A673 (cell line): Measurements from ENCODE around the gene MSI2. TPM values are rescaled to one million over a fixed set of nuclear protein-coding genes. Genes with fewer than 3 reads are reported as not detected.

Experiments used
- BruUV-seq: library from RNA; stranded (reverse); fragments of 400-500 nt; replicated peaks from 2 replicates; lab custom pipeline; 2021; lab: Mats Ljungman, UMichigan
- CTCF ChIA-PET: fragments of 300-600 bp; sonication (Branson Sonifier 250); formaldehyde crosslinking; loops from one replicate; lab custom pipeline; 2022; ENCODE audit warnings: antibody characterized with exemption; lab: Charles Lee
- POLR2A ChIA-PET: fragments of 300-600 bp; sonication (Branson Sonifier 250); formaldehyde crosslinking; loops from one replicate; lab custom pipeline; 2022; ENCODE audit warnings: antibody characterized with exemption; ENCODE audit not compliant: low non-redundant PET; lab: Charles Lee
- DNase-seq: peaks from one replicate; pipeline ENCODE4 v3.0.0-alpha.2; 2015; ENCODE audit warnings: low spot score
- H3K27ac ChIP-seq: fragments of 200-600 bp; sonication (generic); 2 replicates; pipeline ENCODE4 v1.5.1; 2016; ENCODE audit warnings: mixed run types, low read depth, mild to moderate bottlenecking, mixed read lengths, antibody characterized with exemption, low read length; ENCODE audit not compliant: poor library complexity, severe bottlenecking
- H3K27me3 ChIP-seq: fragments of 200-600 bp; sonication (generic); replicated peaks from 2 replicates; pipeline ENCODE4 v1.6.1; 2017; ENCODE audit warnings: mixed run types, low read depth, mild to moderate bottlenecking, mixed read lengths, antibody characterized with exemption, low read length; ENCODE audit not compliant: insufficient read depth, poor library complexity
- H3K36me3 ChIP-seq: fragments of 200-600 bp; sonication (generic); 2 replicates; pipeline ENCODE4 v1.6.1; 2016; ENCODE audit warnings: mixed run types, mild to moderate bottlenecking, mixed read lengths, antibody characterized with exemption, low read length; ENCODE audit not compliant: insufficient read depth, poor library complexity, severe bottlenecking
- H3K4me1 ChIP-seq: fragments of 200-600 bp; sonication (generic); 2 replicates; pipeline ENCODE4 v1.6.1; 2017; ENCODE audit warnings: mixed run types, mild to moderate bottlenecking, mixed read lengths, antibody characterized with exemption, low read length; ENCODE audit not compliant: insufficient read depth, poor library complexity, severe bottlenecking
- H3K4me3 ChIP-seq: fragments of 200-600 bp; sonication (generic); 2 replicates; pipeline ENCODE4 v1.5.1; 2016; ENCODE audit warnings: low read depth, mixed run types, mild to moderate bottlenecking, mixed read lengths, low read length; ENCODE audit not compliant: poor library complexity, severe bottlenecking
- H3K9me3 ChIP-seq: fragments of 200-600 bp; sonication (generic); 2 replicates; pipeline ENCODE4 v1.6.1; 2016; ENCODE audit warnings: mixed run types, low read depth, mild to moderate bottlenecking, mixed read lengths, antibody characterized with exemption, low read length; ENCODE audit not compliant: poor library complexity, severe bottlenecking
- EZH2 ChIP-seq: fragments of 200-600 bp; sonication (generic); IDR thresholded peaks from 2 replicates; pipeline ENCODE4 v1.6.1; 2017; ENCODE audit warnings: borderline replicate concordance, low read depth, mild to moderate bottlenecking, mixed read lengths, antibody characterized with exemption, low read length; ENCODE audit not compliant: poor library complexity, severe bottlenecking
- intact Hi-C: fragments of 100-400 bp; cut with micrococcal nuclease; formaldehyde crosslinking; loops from one replicate; pipeline ENCODE4 v1.10.0; 2022; ENCODE audit not compliant: unreplicated experiment
- total RNA-seq: library from RNA; stranded (reverse); gene quantifications from 2 replicates; pipeline ENCODE4 v1.2.3, GENCODE V29; 2021
- TF ChIP-seq, protein P1 (sequence below): fragments of 300-800, 200-600 bp; sonication (generic); conservative IDR thresholded peaks from 2 replicates; pipeline ENCODE4 v1.5.1; 2017; ENCODE audit warnings: low read depth, mild to moderate bottlenecking, antibody characterized with exemption, low read length, moderate library complexity, mixed read lengths

The MSI2 gene
- total RNA-seq, 1 experiment from 2014 or later, result 108 TPM

DNA sequence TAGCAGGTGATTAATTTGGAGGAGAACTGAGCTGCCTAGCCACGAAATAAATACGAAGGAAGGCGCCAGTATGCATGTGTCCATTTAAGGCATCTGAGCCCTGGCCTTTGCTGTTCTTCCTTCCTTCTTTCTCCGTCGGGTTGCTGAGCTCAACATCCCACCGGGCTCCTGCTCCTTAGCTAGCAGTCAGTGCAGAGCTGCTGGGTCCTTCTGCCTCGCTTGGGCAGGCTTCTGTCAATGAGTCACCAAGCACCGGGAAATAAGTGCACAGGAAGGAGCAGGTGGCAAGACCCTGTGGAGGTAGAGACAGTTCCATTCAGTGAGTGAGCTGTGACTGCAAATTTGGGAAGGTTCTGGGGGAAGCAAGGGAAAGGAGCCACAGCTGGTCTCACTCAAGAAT, 368.1 kb downstream of the MSI2 start:
- no peak for DNase-seq
- TF ChIP-seq, protein P1, sequence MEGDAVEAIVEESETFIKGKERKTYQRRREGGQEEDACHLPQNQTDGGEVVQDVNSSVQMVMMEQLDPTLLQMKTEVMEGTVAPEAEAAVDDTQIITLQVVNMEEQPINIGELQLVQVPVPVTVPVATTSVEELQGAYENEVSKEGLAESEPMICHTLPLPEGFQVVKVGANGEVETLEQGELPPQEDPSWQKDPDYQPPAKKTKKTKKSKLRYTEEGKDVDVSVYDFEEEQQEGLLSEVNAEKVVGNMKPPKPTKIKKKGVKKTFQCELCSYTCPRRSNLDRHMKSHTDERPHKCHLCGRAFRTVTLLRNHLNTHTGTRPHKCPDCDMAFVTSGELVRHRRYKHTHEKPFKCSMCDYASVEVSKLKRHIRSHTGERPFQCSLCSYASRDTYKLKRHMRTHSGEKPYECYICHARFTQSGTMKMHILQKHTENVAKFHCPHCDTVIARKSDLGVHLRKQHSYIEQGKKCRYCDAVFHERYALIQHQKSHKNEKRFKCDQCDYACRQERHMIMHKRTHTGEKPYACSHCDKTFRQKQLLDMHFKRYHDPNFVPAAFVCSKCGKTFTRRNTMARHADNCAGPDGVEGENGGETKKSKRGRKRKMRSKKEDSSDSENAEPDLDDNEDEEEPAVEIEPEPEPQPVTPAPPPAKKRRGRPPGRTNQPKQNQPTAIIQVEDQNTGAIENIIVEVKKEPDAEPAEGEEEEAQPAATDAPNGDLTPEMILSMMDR, result no peak
- no peak for TF ChIP-seq EZH2
- Histone ChIP-seq H3K27ac (no peak overlapping the region), H3K27me3 (no peaks in the 10 kb centered on the region), H3K4me3 (no peak overlapping the region), H3K9me3 (no peaks in the 10 kb centered on the region), H3K4me1 (no peaks in the 10 kb centered on the region), H3K36me3 (no peaks in the 10 kb centered on the region)
- ChIA-PET CTCF (no interaction called here), POLR2A (no interaction called here)
- intact Hi-C loops, result no loop called here
- BruUV-seq, result no TSS peak

DNA sequence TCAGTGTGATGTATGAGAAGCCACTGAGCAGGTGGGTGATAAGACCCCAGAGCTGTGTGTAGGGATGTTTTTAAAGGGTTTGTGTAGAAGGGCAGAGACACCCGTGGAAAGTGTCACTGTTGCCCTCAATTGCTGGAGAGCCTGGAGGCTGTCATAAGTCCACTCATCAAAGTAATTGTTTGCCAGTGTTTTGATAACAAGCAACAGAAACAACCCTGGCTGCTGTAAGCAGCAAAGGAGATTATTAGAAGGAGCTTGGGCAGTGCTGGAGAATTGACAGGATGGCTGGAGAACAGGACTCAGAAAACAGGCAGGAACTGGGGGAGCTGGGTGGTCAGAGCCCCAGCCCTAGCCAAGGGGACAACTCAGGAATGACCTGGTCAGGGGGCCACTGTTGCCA, 369.2 kb downstream of the MSI2 start:
- no peaks in the 10 kb centered on the region for H3K4me1 ChIP-seq
- H3K4me3 ChIP-seq, result no peak overlapping the region
- TF ChIP-seq EZH2, result no peak
- TF ChIP-seq, protein P1, result no peak
- no peak for DNase-seq
- intact Hi-C loops, result no loop called here
- BruUV-seq, result no TSS peak
- POLR2A ChIA-PET, result no interaction called here
- CTCF ChIA-PET, result no interaction called here
- no peaks in the 10 kb centered on the region for H3K27me3 ChIP-seq
- no peaks in the 10 kb centered on the region for H3K9me3 ChIP-seq
- no peak overlapping the region for H3K27ac ChIP-seq
- no peaks in the 10 kb centered on the region for H3K36me3 ChIP-seq

DNA sequence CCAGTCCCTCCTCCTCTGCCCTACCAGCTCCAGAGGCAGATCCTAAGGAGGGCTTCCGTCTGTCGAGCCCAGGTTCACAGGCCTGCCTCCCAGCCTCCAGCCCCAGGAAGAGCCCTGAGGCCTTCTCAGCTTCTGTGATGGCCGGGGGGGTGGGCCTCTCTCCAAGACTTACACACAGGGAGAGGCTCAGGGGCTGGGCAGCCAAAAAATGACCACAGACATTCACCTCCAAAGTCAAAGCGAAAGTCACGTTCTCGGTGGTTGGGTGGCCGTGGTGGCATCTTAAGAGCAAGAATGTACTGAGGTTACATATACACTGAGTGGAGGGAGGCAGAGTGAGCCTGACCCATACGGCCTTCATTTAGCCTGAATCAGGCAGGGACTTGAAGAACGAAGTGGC, 369.6 kb downstream of the MSI2 start:
- Histone ChIP-seq H3K36me3 (no peaks in the 10 kb centered on the region), H3K9me3 (no peaks in the 10 kb centered on the region), H3K4me1 (no peaks in the 10 kb centered on the region), H3K27me3 (no peaks in the 10 kb centered on the region), H3K4me3 (no peak overlapping the region), H3K27ac (no peak overlapping the region)
- ChIA-PET POLR2A (no interaction called here), CTCF (no interaction called here)
- no TSS peak for BruUV-seq
- intact Hi-C loops, result no loop called here
- no peak for TF ChIP-seq EZH2
- TF ChIP-seq, protein P1, result no peak
- DNase-seq, result no peak
